Activated naive CD8-positive, alpha-beta T cell treated with anti-CD3 and anti-CD28 coated beads, Interleukin-2, amount 50 U/mL, for 16 hours (primary cell): ENCODE results near the gene COL4A2.

ENCODE experiments used
- DNase-seq: peaks from one replicate; pipeline ENCODE4 v3.0.0-alpha.2; 2020; ENCODE audit warnings: low read depth, low spot score

COL4A2 gene

GRCh38 chr13:110339975-110340550 is 33.0 kb downstream of the COL4A2 start:
- DNase-seq = no peak

GRCh38 chr13:110340812-110341444 is 33.8 kb downstream of the COL4A2 start:
- DNase-seq = peak; percentile 42

- no peak for DNase-seq
Observed at GRCh38 chr13:110341445-110342244, 34.6 kb downstream of the COL4A2 start.

GRCh38 chr13:110342474-110342873 is 35.4 kb downstream of the COL4A2 start:
- DNase-seq = no peak

GRCh38 chr13:110343241-110343865 is 36.3 kb downstream of the COL4A2 start:
- DNase-seq = no peak

- DNase-seq = no peak
Observed at GRCh38 chr13:110344320-110344719, 37.2 kb downstream of the COL4A2 start.

- DNase-seq = no peak
Observed at GRCh38 chr13:110345266-110345665, 38.2 kb downstream of the COL4A2 start.

GRCh38 chr13:110345701-110346100 is 38.6 kb downstream of the COL4A2 start:
- DNase-seq = no peak

- no peak for DNase-seq
Observed at GRCh38 chr13:110346661-110347067, 39.6 kb downstream of the COL4A2 start.

- no peak for DNase-seq
Observed at GRCh38 chr13:110347088-110347487, 40.0 kb downstream of the COL4A2 start.

- DNase-seq = no peak
Observed at GRCh38 chr13:110347535-110348308, 40.6 kb downstream of the COL4A2 start.

- DNase-seq = no peak
Observed at GRCh38 chr13:110348309-110349105, 41.4 kb downstream of the COL4A2 start.

GRCh38 chr13:110349239-110349638 is 42.2 kb downstream of the COL4A2 start:
- no peak for DNase-seq

- no peak for DNase-seq
Observed at GRCh38 chr13:110350049-110350448, 43.0 kb downstream of the COL4A2 start.

GRCh38 chr13:110350509-110350908 is 43.4 kb downstream of the COL4A2 start:
- no peak for DNase-seq

GRCh38 chr13:110351636-110352420 is 44.7 kb downstream of the COL4A2 start:
- no peak for DNase-seq

GRCh38 chr13:110352735-110353134 is 45.7 kb downstream of the COL4A2 start:
- no peak for DNase-seq

- DNase-seq = no peak
Observed at GRCh38 chr13:110353339-110353977, 46.4 kb downstream of the COL4A2 start.

- DNase-seq = no peak
Observed at GRCh38 chr13:110354123-110354627, 47.1 kb downstream of the COL4A2 start.
